Measurements from ENCODE around the gene USF1. TPM values are rescaled to one million over a fixed set of nuclear protein-coding genes. Genes with fewer than 3 reads are reported as not detected.

The USF1 gene
- total RNA-seq, result 37.9 and 53.7 TPM in 2 replicates

GRCh38 chr1:161045736-161046604 lies at the start of gene USF1:
USF1 (minus strand) TSS chr1:161045977; CDS start chr1:161043275, 2,702 bp downstream.
- TF ChIP-seq CTCF (conservative IDR thresholded peaks at IDR 0.05; ENCODE audit: low read depth, low read length), result no peak
- H3K4me3 ChIP-seq (ENCODE audit: low read depth, low read length), result peak within 1 kb of the TSS; percentile 85
- peak; percentile 79 for DNase-seq (ENCODE audit: low read depth)

DNA sequence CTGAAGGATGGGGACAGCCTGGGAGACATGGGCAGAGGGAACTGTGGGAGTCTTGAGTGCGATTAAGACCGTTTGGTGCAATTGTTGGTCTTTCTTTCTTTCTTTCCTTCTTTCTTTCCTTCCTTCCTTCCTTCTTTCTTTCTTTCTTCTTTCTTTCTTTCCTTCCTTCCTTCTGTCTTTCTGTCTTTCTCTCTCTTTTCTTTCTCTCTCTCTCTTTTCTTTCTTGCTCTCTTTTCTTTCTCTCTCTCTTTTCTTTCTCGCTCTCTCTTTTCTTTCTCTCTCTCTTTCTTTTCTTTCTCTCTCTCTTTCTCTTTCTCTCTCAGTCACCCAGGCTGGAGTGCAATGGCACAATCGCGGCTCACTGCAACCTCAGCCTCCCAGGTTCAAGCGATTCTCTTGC lies 49.5 kb upstream of the USF1 start:
- H3K4me3 ChIP-seq (ENCODE audit: low read depth, low read length), result no peak overlapping the region
- TF ChIP-seq CTCF (conservative IDR thresholded peaks at IDR 0.05; ENCODE audit: low read depth, low read length), result no peak
- DNase-seq (ENCODE audit: low read depth), result no peak

DNA sequence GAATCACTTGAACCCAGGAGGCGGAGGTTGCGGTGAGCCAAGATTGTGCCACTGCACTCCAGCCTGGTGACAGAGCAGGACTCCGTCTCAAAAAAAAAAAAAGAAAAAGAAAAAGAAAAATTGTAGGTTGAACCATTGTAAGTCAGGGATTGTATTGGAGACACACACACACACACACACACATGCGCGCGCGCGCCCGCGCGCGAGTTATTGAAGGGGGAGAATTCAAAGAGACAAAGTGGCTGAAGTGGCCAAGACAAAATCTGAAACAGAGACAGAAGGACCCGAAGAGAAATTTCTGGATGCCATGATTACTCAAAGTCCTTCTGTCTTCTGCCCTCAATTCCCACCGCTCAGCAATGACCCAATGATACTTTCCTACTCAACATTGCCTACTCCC lies 48.7 kb upstream of the USF1 start:
- H3K4me3 ChIP-seq (ENCODE audit: low read depth, low read length), result no peak overlapping the region
- DNase-seq (ENCODE audit: low read depth), result no peak
- no peak for TF ChIP-seq CTCF (conservative IDR thresholded peaks at IDR 0.05; ENCODE audit: low read depth, low read length)

- no peak for DNase-seq (ENCODE audit: low read depth)
- TF ChIP-seq CTCF (conservative IDR thresholded peaks at IDR 0.05; ENCODE audit: low read depth, low read length), result no peak
- H3K4me3 ChIP-seq (ENCODE audit: low read depth, low read length), result no peak overlapping the region
Observed at GRCh38 chr1:161092621-161093028, 46.8 kb upstream of the USF1 start.

DNA sequence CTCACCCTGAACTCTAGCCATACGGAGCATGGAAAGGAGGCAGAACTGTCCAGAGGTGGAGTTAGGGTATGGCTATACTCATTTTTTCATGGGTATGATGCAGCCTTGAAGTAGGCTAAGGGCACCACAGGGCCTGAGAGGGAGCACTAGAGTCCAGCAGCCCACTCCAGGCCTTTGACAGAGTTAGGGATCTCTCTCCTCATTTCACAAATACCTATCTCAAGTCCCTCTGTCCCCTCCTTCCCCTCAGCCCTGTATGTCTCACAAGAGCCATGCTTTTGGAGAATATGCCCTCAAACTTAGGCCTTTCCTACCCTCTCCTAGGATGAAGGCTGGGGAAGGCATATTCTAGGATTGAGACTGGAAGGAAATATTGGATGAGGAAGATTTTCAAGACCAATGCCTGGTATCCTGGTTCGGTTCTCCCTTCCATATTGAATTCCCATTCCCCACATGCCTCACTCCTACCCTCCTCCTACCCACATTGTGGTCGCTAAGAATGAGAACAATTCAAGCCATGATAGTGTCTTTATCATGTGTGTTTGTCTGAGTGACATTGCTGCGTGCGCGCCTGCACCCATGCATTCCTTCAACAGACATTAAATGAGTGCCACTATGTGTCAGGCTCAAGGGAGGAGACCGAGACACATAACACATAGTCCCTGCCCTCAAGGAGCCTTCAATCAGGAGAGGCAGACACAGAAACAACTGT lies 46.2 kb upstream of the USF1 start:
- no peak for TF ChIP-seq CTCF (conservative IDR thresholded peaks at IDR 0.05; ENCODE audit: low read depth, low read length)
- H3K4me3 ChIP-seq (ENCODE audit: low read depth, low read length), result no peak overlapping the region
- no peak for DNase-seq (ENCODE audit: low read depth)

GRCh38 chr1:161091093-161091492 lies 45.3 kb upstream of the USF1 start:
- H3K4me3 ChIP-seq (ENCODE audit: low read depth, low read length), result no peak overlapping the region
- no peak for TF ChIP-seq CTCF (conservative IDR thresholded peaks at IDR 0.05; ENCODE audit: low read depth, low read length)
- no peak for DNase-seq (ENCODE audit: low read depth)

Measured in epithelial cell of proximal tubule (primary cell).